ENCODE measurements around the gene SLC38A6.
"Not testable (repeated sequence)": the region's sequence is repeated elsewhere in the genome, so short reads cannot be mapped to it uniquely, and the experiment has no call there.

SLC38A6 gene

DNA sequence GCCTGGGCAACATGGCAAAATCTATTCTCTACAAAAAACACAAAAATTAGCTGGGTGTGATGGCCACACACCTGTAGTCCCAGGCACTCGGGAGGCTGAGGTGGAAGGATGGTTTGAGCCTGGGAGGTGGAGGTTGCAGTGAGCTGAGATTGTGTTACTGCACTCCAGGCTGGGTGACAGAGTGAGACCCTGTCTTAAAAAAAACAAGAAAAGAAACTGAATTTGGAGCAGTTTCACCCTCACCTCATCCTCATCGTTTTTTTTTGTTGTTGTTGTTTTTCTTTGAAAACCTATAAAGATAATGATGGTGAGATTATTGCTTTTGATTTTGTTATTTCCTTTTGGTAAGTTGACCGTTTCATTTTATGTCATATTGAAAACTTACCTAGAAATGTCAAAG, 60.7 kb downstream of the SLC38A6 start:
- DNase-seq (ENCODE audit: low spot score in 2 of 2) (no peak), ATAC-seq (replicated peaks; ENCODE audit: extremely low read depth, poor library complexity, severe bottlenecking) (no peak)
- H3K27ac Mint-ChIP-seq (ENCODE audit: low read depth), result no peak overlapping the region
- H3K4me1 Mint-ChIP-seq, result no peaks in the 10 kb centered on the region
- no peaks in the 10 kb centered on the region for H3K27me3 Mint-ChIP-seq
- no peak overlapping the region for H3K4me3 Mint-ChIP-seq
- peaks cover 3% of the 10 kb centered on the region for H3K36me3 Mint-ChIP-seq (ENCODE audit: insufficient read depth)
- H3K9me3 Mint-ChIP-seq, result no peaks in the 10 kb centered on the region

DNA sequence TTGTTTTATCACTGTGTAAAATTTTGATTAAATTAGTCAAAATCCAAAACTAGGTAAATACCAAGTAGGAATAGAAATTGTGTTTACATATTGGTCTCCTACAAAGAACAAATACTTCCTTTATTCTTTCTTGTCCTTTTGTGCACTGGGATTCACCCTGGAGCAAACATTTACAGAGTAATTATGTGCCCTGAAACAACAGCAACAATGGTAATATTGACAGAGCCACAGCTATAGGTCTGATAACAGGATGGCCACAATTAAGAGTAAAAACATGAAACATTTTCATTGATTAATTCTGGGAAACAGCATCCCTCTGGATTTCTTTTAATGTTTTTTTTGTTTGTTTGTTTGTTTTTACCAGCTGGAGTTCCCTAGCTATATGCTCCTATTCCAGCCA, 61.2 kb downstream of the SLC38A6 start:
- H3K36me3 Mint-ChIP-seq (ENCODE audit: insufficient read depth), result peaks cover 3% of the 10 kb centered on the region
- no peaks in the 10 kb centered on the region for H3K27me3 Mint-ChIP-seq
- no peak overlapping the region for H3K27ac Mint-ChIP-seq (ENCODE audit: low read depth)
- H3K4me3 Mint-ChIP-seq, result no peak overlapping the region
- DNase-seq (ENCODE audit: low spot score in 2 of 2), result no peak
- ATAC-seq (replicated peaks; ENCODE audit: extremely low read depth, poor library complexity, severe bottlenecking), result no peak
- H3K9me3 Mint-ChIP-seq, result no peaks in the 10 kb centered on the region
- no peaks in the 10 kb centered on the region for H3K4me1 Mint-ChIP-seq

DNA sequence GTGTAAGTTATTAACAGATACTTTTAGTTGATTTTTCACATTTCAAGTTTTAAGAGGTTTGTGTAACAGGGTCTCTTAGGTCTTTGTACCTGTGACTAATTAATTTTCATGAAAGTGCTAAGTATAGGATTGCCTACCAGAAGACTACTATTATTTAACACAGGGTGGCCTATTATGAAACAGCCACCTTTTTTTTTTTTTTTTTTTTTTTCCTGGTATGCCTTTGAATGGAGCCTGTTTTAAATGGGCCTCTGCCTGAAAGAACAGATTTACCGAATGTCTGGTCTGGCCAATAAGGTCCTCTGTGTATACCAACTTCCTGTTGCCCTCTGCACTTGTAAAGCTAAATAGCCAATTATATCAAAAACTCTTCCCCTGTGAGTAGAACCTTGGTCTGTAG, 62.5 kb downstream of the SLC38A6 start:
- H3K9me3 Mint-ChIP-seq, result no peaks in the 10 kb centered on the region
- H3K4me3 Mint-ChIP-seq, result no peak overlapping the region
- no peaks in the 10 kb centered on the region for H3K4me1 Mint-ChIP-seq
- ATAC-seq (replicated peaks; ENCODE audit: extremely low read depth, poor library complexity, severe bottlenecking) (no peak), DNase-seq (ENCODE audit: low spot score in 2 of 2) (no peak)
- peaks cover 3% of the 10 kb centered on the region for H3K36me3 Mint-ChIP-seq (ENCODE audit: insufficient read depth)
- no peaks in the 10 kb centered on the region for H3K27me3 Mint-ChIP-seq
- H3K27ac Mint-ChIP-seq (ENCODE audit: low read depth), result no peak overlapping the region

DNA sequence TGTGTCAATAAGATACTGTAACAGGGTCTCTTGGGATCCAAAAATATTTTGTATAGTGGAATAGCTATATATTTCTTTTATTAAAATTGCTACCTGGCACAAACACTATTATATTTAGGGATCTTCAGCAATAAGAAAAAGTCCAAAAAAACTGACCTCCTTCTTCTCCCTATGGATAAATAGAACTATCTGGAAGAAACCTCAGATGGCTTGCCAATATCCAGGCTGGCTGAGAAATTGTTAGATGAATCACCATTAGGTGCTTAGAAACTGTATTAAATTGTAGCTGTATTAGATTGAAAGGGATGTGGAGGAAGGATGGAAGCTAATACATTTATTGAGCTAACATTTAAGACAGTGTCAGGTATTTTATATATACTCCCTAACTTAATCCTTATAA, 66.0 kb downstream of the SLC38A6 start:
- H3K9me3 Mint-ChIP-seq, result no peaks in the 10 kb centered on the region
- no peaks in the 10 kb centered on the region for H3K27me3 Mint-ChIP-seq
- H3K27ac Mint-ChIP-seq (ENCODE audit: low read depth), result no peak overlapping the region
- ATAC-seq (replicated peaks; ENCODE audit: extremely low read depth, poor library complexity, severe bottlenecking) (no peak), DNase-seq (ENCODE audit: low spot score in 2 of 2) (no peak)
- H3K36me3 Mint-ChIP-seq (ENCODE audit: insufficient read depth), result peaks cover 3% of the 10 kb centered on the region
- H3K4me3 Mint-ChIP-seq, result no peak overlapping the region
- H3K4me1 Mint-ChIP-seq, result no peaks in the 10 kb centered on the region

DNA sequence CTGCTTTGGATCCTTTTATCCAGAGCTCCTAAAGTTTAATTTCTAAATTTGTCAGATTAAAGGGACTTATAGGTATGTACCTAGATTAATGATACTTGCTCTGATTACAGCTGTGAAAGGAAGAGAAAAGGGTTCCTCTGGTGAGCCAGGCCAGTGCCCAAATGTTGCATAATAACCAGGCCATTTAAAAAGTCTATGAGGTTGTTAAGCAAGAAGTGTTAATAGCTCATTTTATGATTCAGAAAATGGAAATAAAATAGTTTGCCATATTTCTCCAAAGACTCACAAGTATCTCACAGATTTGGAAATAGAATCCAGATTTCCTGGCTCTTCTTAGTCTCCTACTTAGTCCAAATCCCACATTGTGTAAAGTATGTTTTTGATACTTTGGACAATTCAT, 67.6 kb downstream of the SLC38A6 start:
- peaks cover 7% of the 10 kb centered on the region for H3K36me3 Mint-ChIP-seq (ENCODE audit: insufficient read depth)
- H3K4me3 Mint-ChIP-seq, result no peak overlapping the region
- H3K9me3 Mint-ChIP-seq, result no peaks in the 10 kb centered on the region
- DNase-seq (ENCODE audit: low spot score in 2 of 2), result no peak
- H3K4me1 Mint-ChIP-seq, result no peaks in the 10 kb centered on the region
- no peak overlapping the region for H3K27ac Mint-ChIP-seq (ENCODE audit: low read depth)
- no peaks in the 10 kb centered on the region for H3K27me3 Mint-ChIP-seq
- no peak for ATAC-seq (replicated peaks; ENCODE audit: extremely low read depth, poor library complexity, severe bottlenecking)

DNA sequence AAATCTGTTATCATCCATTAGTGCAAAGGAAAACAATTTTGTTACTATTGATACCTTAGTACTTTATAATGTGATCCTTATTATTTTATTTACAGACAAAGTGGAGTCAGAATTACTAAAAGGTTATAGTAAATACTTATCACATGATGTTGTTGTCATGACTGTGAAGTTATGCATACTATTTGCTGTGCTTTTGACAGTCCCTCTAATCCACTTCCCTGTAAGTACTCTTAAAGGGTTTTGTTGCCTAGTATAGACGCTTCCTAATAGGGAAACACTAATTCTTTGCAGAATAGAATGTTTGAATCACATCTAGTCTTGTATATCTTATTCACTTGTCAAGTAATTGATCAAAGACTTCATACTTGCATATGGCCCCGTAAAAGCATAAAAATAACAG, 69.4 kb downstream of the SLC38A6 start:
- H3K36me3 Mint-ChIP-seq (ENCODE audit: insufficient read depth), result peaks cover 6% of the 10 kb centered on the region
- no peaks in the 10 kb centered on the region for H3K9me3 Mint-ChIP-seq
- no peak for ATAC-seq (replicated peaks; ENCODE audit: extremely low read depth, poor library complexity, severe bottlenecking)
- H3K27me3 Mint-ChIP-seq, result no peaks in the 10 kb centered on the region
- DNase-seq (ENCODE audit: low spot score in 2 of 2), result no peak
- H3K4me3 Mint-ChIP-seq, result no peak overlapping the region
- H3K4me1 Mint-ChIP-seq, result no peaks in the 10 kb centered on the region
- H3K27ac Mint-ChIP-seq (ENCODE audit: low read depth), result no peak overlapping the region

DNA sequence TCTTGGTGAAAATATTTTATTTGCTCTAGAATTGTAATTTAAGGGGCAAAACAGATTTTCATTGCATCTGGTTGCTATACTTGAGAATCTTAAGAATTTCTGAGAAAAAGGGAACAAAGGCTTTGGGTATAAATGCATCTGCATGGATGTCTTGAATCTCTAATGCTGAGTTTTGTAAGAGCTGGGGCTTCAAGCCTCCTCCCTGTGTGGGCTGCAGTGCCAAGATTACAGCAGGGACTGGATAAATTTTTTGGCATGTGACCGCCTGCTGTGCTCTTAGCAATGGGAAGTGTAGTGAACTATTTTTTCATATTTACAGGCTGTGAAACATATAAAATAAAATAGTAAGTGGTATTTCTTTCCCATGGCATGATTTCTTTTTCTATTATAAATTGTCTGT, 70.0 kb downstream of the SLC38A6 start:
- no peak for DNase-seq (ENCODE audit: low spot score in 2 of 2)

DNA sequence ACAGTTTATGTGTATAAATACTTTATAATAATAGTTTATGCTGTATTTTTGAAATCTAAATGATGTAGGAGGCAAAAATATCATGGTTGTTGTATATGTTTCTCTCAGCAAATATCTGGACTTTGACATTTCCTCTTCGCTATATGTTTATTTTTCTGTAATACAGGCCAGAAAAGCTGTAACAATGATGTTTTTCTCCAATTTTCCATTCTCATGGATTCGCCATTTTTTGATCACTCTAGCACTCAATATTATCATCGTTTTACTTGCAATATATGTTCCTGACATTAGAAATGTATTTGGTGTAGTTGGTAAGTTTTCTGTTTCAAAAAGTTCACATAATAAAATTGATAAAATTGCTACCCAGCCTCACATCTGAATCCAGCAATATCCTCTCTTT, 70.6 kb downstream of the SLC38A6 start:
- DNase-seq (ENCODE audit: low spot score in 2 of 2) (no peak), ATAC-seq (replicated peaks; ENCODE audit: extremely low read depth, poor library complexity, severe bottlenecking) (no peak)
- no peaks in the 10 kb centered on the region for H3K27me3 Mint-ChIP-seq
- H3K4me3 Mint-ChIP-seq, result no peak overlapping the region
- peaks cover 6% of the 10 kb centered on the region for H3K36me3 Mint-ChIP-seq (ENCODE audit: insufficient read depth)
- H3K27ac Mint-ChIP-seq (ENCODE audit: low read depth), result no peak overlapping the region
- H3K9me3 Mint-ChIP-seq, result no peaks in the 10 kb centered on the region
- no peaks in the 10 kb centered on the region for H3K4me1 Mint-ChIP-seq

More for the DNA sequence above, 70.0 kb downstream of the SLC38A6 start:
- H3K27ac Mint-ChIP-seq (ENCODE audit: low read depth), result no peak overlapping the region
- H3K4me3 Mint-ChIP-seq, result no peak overlapping the region
- ATAC-seq (replicated peaks; ENCODE audit: extremely low read depth, poor library complexity, severe bottlenecking), result no peak
- H3K36me3 Mint-ChIP-seq (ENCODE audit: insufficient read depth), result peaks cover 6% of the 10 kb centered on the region
- H3K27me3 Mint-ChIP-seq, result no peaks in the 10 kb centered on the region
- H3K9me3 Mint-ChIP-seq, result no peaks in the 10 kb centered on the region
- no peaks in the 10 kb centered on the region for H3K4me1 Mint-ChIP-seq

DNA sequence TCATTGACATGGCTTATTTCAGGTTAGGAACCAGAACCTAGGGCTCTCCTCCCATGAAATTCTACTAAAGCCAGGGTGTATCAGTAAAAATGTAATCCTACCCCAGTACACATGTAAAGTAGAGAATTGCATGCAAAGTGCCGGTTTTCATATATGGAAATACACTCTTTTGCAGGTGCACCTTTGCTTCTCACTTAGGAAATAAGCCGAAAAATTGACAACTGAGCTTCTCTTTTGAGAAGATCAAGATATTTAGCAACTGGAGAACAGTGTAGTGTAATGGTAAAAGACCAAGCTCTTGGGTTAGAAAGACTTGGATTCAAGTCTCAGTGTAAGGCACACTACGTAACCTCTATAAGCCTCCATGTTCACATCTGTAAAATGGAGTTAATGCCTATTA, 82.4 kb downstream of the SLC38A6 start:
- Mint-ChIP-seq H3K27me3 (no peaks in the 10 kb centered on the region), H3K27ac (ENCODE audit: low read depth) (no peak overlapping the region), H3K9me3 (no peaks in the 10 kb centered on the region), H3K4me3 (no peak overlapping the region), H3K4me1 (no peaks in the 10 kb centered on the region), H3K36me3 (ENCODE audit: insufficient read depth) (peaks cover 3% of the 10 kb centered on the region)
- ATAC-seq (replicated peaks; ENCODE audit: extremely low read depth, poor library complexity, severe bottlenecking) (no peak), DNase-seq (ENCODE audit: low spot score in 2 of 2) (no peak)

DNA sequence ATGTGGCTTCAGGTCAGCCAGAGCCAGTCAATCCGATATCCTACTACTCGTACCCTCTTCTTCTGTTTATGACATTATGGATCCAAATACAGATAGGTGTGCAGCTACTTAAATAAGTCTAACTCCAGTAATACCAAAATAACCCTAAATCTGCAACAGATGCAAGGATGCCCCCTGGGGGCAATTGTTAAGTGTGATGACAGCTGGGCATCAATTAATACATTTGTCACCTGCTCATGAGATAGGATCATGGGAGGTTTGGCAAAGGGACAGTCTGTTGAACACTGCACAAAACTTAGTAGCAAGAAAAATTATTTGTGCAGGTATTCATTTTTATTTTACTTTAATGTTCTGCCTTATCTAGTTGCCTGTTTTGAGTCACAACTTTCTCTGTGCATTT, 83.2 kb downstream of the SLC38A6 start:
- no peak overlapping the region for H3K4me3 Mint-ChIP-seq
- H3K27me3 Mint-ChIP-seq, result no peaks in the 10 kb centered on the region
- peaks cover 3% of the 10 kb centered on the region for H3K36me3 Mint-ChIP-seq (ENCODE audit: insufficient read depth)
- H3K9me3 Mint-ChIP-seq, result no peaks in the 10 kb centered on the region
- H3K27ac Mint-ChIP-seq (ENCODE audit: low read depth), result no peak overlapping the region
- DNase-seq (ENCODE audit: low spot score in 2 of 2) (no peak), ATAC-seq (replicated peaks; ENCODE audit: extremely low read depth, poor library complexity, severe bottlenecking) (no peak)
- no peaks in the 10 kb centered on the region for H3K4me1 Mint-ChIP-seq

DNA sequence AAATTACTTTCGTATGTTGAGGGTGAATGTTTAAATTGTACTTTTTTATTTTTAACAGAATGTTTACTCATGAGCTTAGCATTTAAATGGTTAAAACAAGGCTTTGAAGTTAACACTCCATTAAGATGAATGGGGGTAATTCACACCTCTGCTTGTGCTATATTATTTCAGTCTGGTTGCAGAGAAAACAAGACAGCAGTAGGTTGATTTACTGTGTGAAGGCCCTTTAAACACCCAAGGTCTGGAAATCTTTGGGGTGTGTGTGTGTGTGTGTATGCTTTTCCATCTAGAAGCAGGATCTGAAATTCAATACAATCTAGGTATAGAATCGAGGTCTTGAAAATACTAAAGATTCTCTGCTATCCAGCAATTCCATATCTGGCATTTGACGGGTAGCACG, 83.8 kb downstream of the SLC38A6 start:
- Mint-ChIP-seq H3K4me1 (no peaks in the 10 kb centered on the region), H3K36me3 (ENCODE audit: insufficient read depth) (peaks cover 3% of the 10 kb centered on the region), H3K27ac (ENCODE audit: low read depth) (no peak overlapping the region), H3K27me3 (no peaks in the 10 kb centered on the region), H3K4me3 (no peak overlapping the region), H3K9me3 (no peaks in the 10 kb centered on the region)
- DNase-seq (ENCODE audit: low spot score in 2 of 2) (no peak), ATAC-seq (replicated peaks; ENCODE audit: extremely low read depth, poor library complexity, severe bottlenecking) (no peak)

DNA sequence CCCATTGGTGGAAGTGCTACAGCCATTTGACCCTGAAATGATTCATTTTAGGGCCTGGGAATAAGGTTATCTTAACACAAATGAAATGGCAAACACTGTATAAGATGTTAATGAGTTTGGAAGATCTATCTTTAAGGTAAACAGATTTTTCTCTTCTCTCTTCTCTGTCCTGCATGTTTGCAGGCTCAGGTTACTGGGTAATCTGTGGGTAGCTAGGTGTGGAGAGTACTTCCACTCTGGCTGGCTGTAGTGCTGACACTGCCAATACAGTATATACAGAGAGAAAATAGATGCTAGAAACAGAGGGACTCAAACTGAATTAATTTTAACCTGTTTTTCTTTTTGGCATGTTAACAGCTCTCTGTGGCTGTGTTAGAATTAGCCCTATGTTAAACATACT, 84.6 kb downstream of the SLC38A6 start:
- no peak for ATAC-seq (replicated peaks; ENCODE audit: extremely low read depth, poor library complexity, severe bottlenecking)
- Mint-ChIP-seq H3K9me3 (no peaks in the 10 kb centered on the region), H3K36me3 (ENCODE audit: insufficient read depth) (peaks cover 3% of the 10 kb centered on the region)

DNA sequence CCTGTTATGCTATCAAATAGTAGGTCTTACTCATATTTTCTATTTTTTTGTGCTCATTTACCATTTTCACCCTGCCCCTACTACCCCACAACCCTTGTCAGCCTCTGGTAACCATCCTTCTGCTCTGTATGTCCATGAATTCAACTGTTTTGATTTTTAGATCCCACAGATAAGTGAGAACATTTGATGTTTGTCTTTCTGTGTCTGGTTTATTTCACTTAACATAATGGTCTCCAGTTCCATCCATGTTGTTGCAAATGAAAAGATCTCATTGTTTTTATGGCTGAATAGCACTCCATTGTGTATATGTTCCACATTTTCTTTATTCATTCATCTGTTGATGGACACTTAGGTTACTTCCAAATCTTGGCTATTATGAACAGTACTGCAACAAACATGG, 91.4 kb downstream of the SLC38A6 start:
- not testable (repeated sequence) for H3K9me3 Mint-ChIP-seq; H3K4me1 Mint-ChIP-seq; H3K27me3 Mint-ChIP-seq; H3K4me3 Mint-ChIP-seq; DNase-seq (ENCODE audit: low spot score in 2 of 2); H3K36me3 Mint-ChIP-seq (ENCODE audit: insufficient read depth); ATAC-seq (replicated peaks; ENCODE audit: extremely low read depth, poor library complexity, severe bottlenecking); H3K27ac Mint-ChIP-seq (ENCODE audit: low read depth)

More for the DNA sequence above, 84.6 kb downstream of the SLC38A6 start:
- Mint-ChIP-seq H3K4me1 (no peaks in the 10 kb centered on the region), H3K27me3 (no peaks in the 10 kb centered on the region), H3K27ac (ENCODE audit: low read depth) (no peak overlapping the region), H3K4me3 (no peak overlapping the region)
- no peak for DNase-seq (ENCODE audit: low spot score in 2 of 2)

DNA sequence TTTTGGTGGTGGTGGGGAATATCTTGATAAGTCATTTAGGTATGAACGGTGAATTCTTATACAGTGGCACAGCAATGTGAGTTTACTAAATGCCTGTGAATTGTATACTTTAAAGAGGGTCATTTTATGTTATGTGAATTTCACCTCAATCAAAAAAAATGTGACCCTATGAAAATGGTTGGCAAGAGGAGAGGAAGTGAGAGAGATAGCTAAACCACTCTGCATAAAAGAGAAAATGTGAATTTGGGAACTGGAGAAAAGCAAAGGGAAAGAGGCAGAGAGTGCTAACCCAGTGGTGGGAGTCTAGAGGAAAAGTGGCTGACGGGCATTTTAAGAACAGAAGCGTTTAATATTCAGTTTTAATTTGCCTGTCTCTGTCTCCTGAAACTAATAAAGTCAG, 93.8 kb downstream of the SLC38A6 start:
- no peaks in the 10 kb centered on the region for H3K9me3 Mint-ChIP-seq
- H3K36me3 Mint-ChIP-seq (ENCODE audit: insufficient read depth), result peaks cover 4% of the 10 kb centered on the region
- H3K4me3 Mint-ChIP-seq, result no peak overlapping the region
- H3K27ac Mint-ChIP-seq (ENCODE audit: low read depth), result no peak overlapping the region
- no peak for ATAC-seq (replicated peaks; ENCODE audit: extremely low read depth, poor library complexity, severe bottlenecking)
- no peaks in the 10 kb centered on the region for H3K4me1 Mint-ChIP-seq
- no peaks in the 10 kb centered on the region for H3K27me3 Mint-ChIP-seq
- DNase-seq (ENCODE audit: low spot score in 2 of 2), result no peak
